GM21786 (cell line): Measurements from ENCODE around the gene TSR1.
"Not testable (repeated sequence)": the region's sequence is repeated elsewhere in the genome, so short reads cannot be mapped to it uniquely, and the experiment has no call there.

Experiments used
- ATAC-seq: cut with Tn5 transposase; IDR thresholded peaks from one replicate; pipeline ENCODE4 v1.9.1; 2021; ENCODE audit not compliant: unreplicated experiment

The TSR1 gene

GRCh38 chr17:2338315-2338657 lies 2.0 kb upstream of the TSR1 start:
- ATAC-seq: no peak

GRCh38 chr17:2337544-2338314 lies 1.5 kb upstream of the TSR1 start:
- ATAC-seq: no peak

GRCh38 chr17:2336852-2337543 lies 741 bp upstream of the TSR1 start, which contains the start of gene SGSM2:
TSS of gene SGSM2 (plus strand) at chr17:2337501. CDS start at chr17:2337689, 188 bp downstream.
- no peak for ATAC-seq

GRCh38 chr17:2335726-2336214 lies 487 bp downstream of the TSR1 start:
- no peak for ATAC-seq

- no peak for ATAC-seq
Measured at GRCh38 chr17:2331303-2331702, 5.0 kb downstream of the TSR1 start.

GRCh38 chr17:2323629-2324314 lies 12.5 kb downstream of the TSR1 start:
- no peak for ATAC-seq

GRCh38 chr17:2321399-2321798 lies 14.9 kb downstream of the TSR1 start:
- ATAC-seq: no peak

GRCh38 chr17:2319051-2319450 lies 17.2 kb downstream of the TSR1 start:
- ATAC-seq: no peak

GRCh38 chr17:2317796-2318195 lies 18.5 kb downstream of the TSR1 start:
- no peak for ATAC-seq

- not testable (repeated sequence) for ATAC-seq
Measured at GRCh38 chr17:2316916-2317205, 19.4 kb downstream of the TSR1 start.

GRCh38 chr17:2312736-2313135 lies 23.5 kb downstream of the TSR1 start:
- ATAC-seq: no peak

GRCh38 chr17:2309338-2310154 lies 26.7 kb downstream of the TSR1 start:
- ATAC-seq: no peak

- no peak for ATAC-seq
Measured at GRCh38 chr17:2304931-2305330, 31.3 kb downstream of the TSR1 start.

GRCh38 chr17:2303204-2304188 lies 32.8 kb downstream of the TSR1 start, which contains the start of the genes SMG6 and SRR:
TSS of gene SMG6 (minus strand) at chr17:2303785. CDS start at chr17:2303720, 65 bp downstream.
TSS of gene SRR (plus strand) at chr17:2303950. CDS start at chr17:2315561, 11,611 bp downstream.
- peak; percentile 82 for ATAC-seq

GRCh38 chr17:2302778-2303203 lies 33.5 kb downstream of the TSR1 start:
- no peak for ATAC-seq

- ATAC-seq: no peak
Measured at GRCh38 chr17:2299756-2300155, 36.5 kb downstream of the TSR1 start.

- ATAC-seq: no peak
Measured at GRCh38 chr17:2299136-2299535, 37.1 kb downstream of the TSR1 start.

- no peak for ATAC-seq
Measured at GRCh38 chr17:2297023-2297422, 39.2 kb downstream of the TSR1 start.

GRCh38 chr17:2295575-2295974 lies 40.7 kb downstream of the TSR1 start:
- no peak for ATAC-seq

- no peak for ATAC-seq
Measured at GRCh38 chr17:2292100-2292499, 44.2 kb downstream of the TSR1 start.
